Measurements from ENCODE around the gene DCAF11.

DNA sequence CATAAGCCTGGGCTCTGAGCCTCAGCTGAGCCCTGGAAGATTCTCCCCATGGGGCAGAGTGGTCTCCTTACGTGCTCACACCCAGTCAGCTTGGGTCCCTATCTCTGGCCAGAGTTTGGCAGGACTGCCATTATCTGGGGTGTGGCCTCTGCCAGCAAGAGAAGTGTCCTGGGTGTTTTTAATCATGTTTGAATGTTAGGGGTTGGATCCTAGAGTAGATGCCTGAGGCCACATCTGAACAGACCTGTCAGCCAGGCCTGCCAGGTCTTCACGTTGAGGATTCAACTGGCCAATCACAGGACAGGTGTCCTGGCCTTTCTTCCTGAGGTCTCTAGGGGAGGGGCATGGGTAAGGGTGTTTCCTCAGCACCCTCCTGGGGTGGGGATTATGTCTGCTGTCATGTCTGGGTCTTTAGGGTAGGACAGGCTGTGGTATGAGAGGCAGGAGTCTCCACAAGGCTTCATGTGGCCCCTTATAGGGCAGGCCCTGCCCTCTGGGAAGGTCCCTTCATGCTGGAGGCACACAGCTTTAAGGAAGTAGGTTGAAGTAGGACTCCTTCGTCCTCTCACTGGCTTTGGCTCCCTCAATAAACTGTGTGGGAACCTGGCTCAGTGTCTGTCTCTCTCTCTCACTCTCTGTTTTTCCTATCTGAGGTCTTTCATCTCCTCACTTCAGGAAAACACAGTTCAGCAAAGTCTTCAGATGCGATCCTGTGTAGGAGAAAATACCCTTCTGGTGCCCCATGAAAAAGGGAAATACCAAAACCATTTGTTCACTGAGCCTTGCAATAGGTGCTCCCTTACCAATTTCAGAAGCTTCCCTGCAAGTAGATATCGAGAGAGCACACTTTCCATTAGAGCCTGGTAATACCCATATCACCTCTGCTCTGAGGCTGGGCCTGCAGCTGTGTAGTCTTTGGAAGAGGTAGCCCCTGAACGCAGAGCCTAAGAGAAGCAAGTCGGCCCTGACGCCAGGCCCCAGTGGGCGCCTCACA, 9.1 kb downstream of the DCAF11 start:
- TF ChIP-seq POLR2A (IDR thresholded peaks at IDR 0.05; ENCODE audit: control extremely low read depth in 1 of 2, low read depth in 2 of 2, low read length in 2 of 2) (no peak), SUZ12 (IDR thresholded peaks at IDR 0.05; ENCODE audit: low read length) (no peak), BACH1 (IDR thresholded peaks at IDR 0.05; ENCODE audit: low read length) (no peak), POLR2AphosphoS5 (IDR thresholded peaks at IDR 0.05; ENCODE audit: low read depth, low read length) (no peak), JUND (IDR thresholded peaks at IDR 0.05; ENCODE audit: low read length) (no peak), RFX5 (IDR thresholded peaks at IDR 0.05; ENCODE audit: borderline replicate concordance, low read depth, low read length) (no peak), EZH2 (IDR thresholded peaks at IDR 0.05; ENCODE audit: low read depth, low read length, severe bottlenecking) (no peak), SP2 (IDR thresholded peaks at IDR 0.05; ENCODE audit: low read length) (no peak), SIN3A (conservative IDR thresholded peaks at IDR 0.05 in 1 of 2, IDR thresholded peaks at IDR 0.05 in 1 of 2; ENCODE audit: low read depth in 1 of 2, low read length in 2 of 2) (no peak), PHF8 (conservative IDR thresholded peaks at IDR 0.05; ENCODE audit: low read depth, low read length) (no peak)
- TF ChIP-seq, protein P1, sequence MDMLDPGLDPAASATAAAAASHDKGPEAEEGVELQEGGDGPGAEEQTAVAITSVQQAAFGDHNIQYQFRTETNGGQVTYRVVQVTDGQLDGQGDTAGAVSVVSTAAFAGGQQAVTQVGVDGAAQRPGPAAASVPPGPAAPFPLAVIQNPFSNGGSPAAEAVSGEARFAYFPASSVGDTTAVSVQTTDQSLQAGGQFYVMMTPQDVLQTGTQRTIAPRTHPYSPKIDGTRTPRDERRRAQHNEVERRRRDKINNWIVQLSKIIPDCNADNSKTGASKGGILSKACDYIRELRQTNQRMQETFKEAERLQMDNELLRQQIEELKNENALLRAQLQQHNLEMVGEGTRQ (IDR thresholded peaks at IDR 0.05; ENCODE audit: low read length), result no peak
- TF ChIP-seq, protein P2, sequence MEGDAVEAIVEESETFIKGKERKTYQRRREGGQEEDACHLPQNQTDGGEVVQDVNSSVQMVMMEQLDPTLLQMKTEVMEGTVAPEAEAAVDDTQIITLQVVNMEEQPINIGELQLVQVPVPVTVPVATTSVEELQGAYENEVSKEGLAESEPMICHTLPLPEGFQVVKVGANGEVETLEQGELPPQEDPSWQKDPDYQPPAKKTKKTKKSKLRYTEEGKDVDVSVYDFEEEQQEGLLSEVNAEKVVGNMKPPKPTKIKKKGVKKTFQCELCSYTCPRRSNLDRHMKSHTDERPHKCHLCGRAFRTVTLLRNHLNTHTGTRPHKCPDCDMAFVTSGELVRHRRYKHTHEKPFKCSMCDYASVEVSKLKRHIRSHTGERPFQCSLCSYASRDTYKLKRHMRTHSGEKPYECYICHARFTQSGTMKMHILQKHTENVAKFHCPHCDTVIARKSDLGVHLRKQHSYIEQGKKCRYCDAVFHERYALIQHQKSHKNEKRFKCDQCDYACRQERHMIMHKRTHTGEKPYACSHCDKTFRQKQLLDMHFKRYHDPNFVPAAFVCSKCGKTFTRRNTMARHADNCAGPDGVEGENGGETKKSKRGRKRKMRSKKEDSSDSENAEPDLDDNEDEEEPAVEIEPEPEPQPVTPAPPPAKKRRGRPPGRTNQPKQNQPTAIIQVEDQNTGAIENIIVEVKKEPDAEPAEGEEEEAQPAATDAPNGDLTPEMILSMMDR (IDR thresholded peaks at IDR 0.05; ENCODE audit: control extremely low read depth in 1 of 3, insufficient read depth in 1 of 3, low read depth in 1 of 3, low read length in 3 of 3), result no peak
- TF ChIP-seq, protein P3, sequence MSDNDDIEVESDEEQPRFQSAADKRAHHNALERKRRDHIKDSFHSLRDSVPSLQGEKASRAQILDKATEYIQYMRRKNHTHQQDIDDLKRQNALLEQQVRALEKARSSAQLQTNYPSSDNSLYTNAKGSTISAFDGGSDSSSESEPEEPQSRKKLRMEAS (IDR thresholded peaks at IDR 0.05), result no peak
- TF ChIP-seq, protein P4, sequence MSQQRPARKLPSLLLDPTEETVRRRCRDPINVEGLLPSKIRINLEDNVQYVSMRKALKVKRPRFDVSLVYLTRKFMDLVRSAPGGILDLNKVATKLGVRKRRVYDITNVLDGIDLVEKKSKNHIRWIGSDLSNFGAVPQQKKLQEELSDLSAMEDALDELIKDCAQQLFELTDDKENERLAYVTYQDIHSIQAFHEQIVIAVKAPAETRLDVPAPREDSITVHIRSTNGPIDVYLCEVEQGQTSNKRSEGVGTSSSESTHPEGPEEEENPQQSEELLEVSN (IDR thresholded peaks at IDR 0.05), result no peak

All from H1 (cell line).